Osteoblast (primary cell): ENCODE results near the gene IFFO2. TPM values are rescaled to one million over a fixed set of nuclear protein-coding genes. Genes with fewer than 3 reads are reported as not detected.

Experiments
- DNase-seq: peaks from one replicate; pipeline ENCODE4 v3.0.0; 2011; ENCODE audit warnings: low spot score, mixed read lengths; ENCODE audit not compliant: insufficient read length; ENCODE audit errors: missing footprints
- H2AFZ ChIP-seq: 2 replicates; pipeline ENCODE4 v1.6.0; 2011; ENCODE audit warnings: mild to moderate bottlenecking, low read length
- H3K27ac ChIP-seq: 2 replicates; pipeline ENCODE4 v1.5.1; 2011; ENCODE audit warnings: mild to moderate bottlenecking, low read depth, low read length, moderate library complexity
- H3K27me3 ChIP-seq: 2 replicates; pipeline ENCODE4 v1.6.0; 2012; ENCODE audit warnings: mild to moderate bottlenecking, control low read depth, inconsistent platforms, low read length, moderate library complexity; ENCODE audit not compliant: insufficient read depth
- H3K36me3 ChIP-seq: 2 replicates; pipeline ENCODE4 v1.5.1; 2011; ENCODE audit warnings: mild to moderate bottlenecking, low read length, control low read depth, moderate library complexity; ENCODE audit not compliant: insufficient read depth
- H3K4me1 ChIP-seq: 2 replicates; pipeline ENCODE4 v1.5.1; 2011; ENCODE audit warnings: mild to moderate bottlenecking, low read length, control low read depth, moderate library complexity; ENCODE audit not compliant: insufficient read depth
- H3K4me2 ChIP-seq: 2 replicates; pipeline ENCODE4 v1.6.0; 2011; ENCODE audit warnings: mild to moderate bottlenecking, low read length; ENCODE audit not compliant: insufficient read depth
- H3K4me3 ChIP-seq: fragments of 200-600 bp; sonication (generic); 3 replicates; pipeline ENCODE4 v1.5.1; 2012; ENCODE audit warnings: mild to moderate bottlenecking, low read length, inconsistent platforms; ENCODE audit not compliant: insufficient read depth
- H3K79me2 ChIP-seq: 2 replicates; pipeline ENCODE4 v1.6.0; 2012; ENCODE audit warnings: mild to moderate bottlenecking, low read length, control low read depth, inconsistent platforms; ENCODE audit not compliant: insufficient read depth
- H3K9me3 ChIP-seq: 2 replicates; pipeline ENCODE4 v1.5.1; 2011; ENCODE audit warnings: low read depth, low read length, control low read depth
- H4K20me1 ChIP-seq: 2 replicates; pipeline ENCODE4 v1.6.0; 2012; ENCODE audit warnings: mild to moderate bottlenecking, low read length, control low read depth; ENCODE audit not compliant: insufficient read depth
- CTCF ChIP-seq: IDR thresholded peaks from 2 replicates; pipeline ENCODE4 v1.5.1; 2011; ENCODE audit warnings: mild to moderate bottlenecking, low read depth, low read length, moderate library complexity; ENCODE audit errors: extremely low read depth
- total RNA-seq: library from RNA; depleted of rRNA; stranded (reverse); fragments of >200 nt; gene quantifications from 2 replicates; pipeline ENCODE4 v1.2.3, GENCODE V29; 2012

The IFFO2 gene
- total RNA-seq, 1 donor = 10.9 TPM

- Histone ChIP-seq H4K20me1 (peaks cover 44% of the 10 kb centered on the region), H3K27me3 (no peaks in the 10 kb centered on the region), H3K4me3 (no peak overlapping the region), H3K27ac (no peak overlapping the region), H2AFZ (no peak overlapping the region), H3K4me2 (no peak overlapping the region), H3K79me2 (peaks cover 85% of the 10 kb centered on the region), H3K9me3 (no peaks in the 10 kb centered on the region), H3K36me3 (no peaks in the 10 kb centered on the region), H3K4me1 (peaks cover 46% of the 10 kb centered on the region)
- DNase-seq = peak; percentile 59
- no peak for TF ChIP-seq CTCF
These were observed 28.1 kb downstream of the IFFO2 start for GRCh38 chr1:18928406-18928805.

GRCh38 chr1:18927654-18928272 lies 28.7 kb downstream of the IFFO2 start:
- peaks cover 85% of the 10 kb centered on the region for H3K79me2 ChIP-seq
- peaks cover 45% of the 10 kb centered on the region for H4K20me1 ChIP-seq
- peak; percentile 89 for DNase-seq

DNA sequence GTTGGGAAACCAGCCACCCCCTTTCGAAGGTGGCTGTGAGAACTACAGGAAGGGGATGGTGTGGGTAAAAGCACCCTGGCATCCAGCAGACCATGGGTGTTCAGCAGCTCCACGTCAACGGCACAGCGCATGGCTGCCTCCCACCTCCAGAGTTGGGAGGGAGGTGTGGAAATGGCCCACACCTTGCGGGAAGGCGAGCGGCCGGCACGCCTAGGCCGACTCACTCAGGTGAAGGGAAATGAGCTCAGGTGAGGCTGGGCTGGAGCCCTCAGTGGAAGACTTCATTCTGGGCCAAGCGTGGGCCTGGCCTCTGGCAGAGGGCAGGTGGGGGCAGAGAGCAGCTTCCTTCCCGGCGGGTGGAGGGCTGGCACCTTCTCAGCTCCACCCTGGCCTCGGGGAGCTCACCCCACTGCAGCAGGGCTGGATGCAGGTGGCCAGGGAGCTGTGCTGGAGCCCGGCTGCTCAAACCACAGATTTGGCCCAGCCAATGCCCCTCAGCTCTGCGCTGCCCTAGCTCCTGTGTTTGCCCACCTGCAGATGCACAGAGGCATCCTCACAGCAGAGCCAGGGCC lies 29.3 kb downstream of the IFFO2 start:
- H4K20me1 ChIP-seq = peaks cover 40% of the 10 kb centered on the region
- peaks cover 59% of the 10 kb centered on the region for H3K4me1 ChIP-seq
- peak; percentile 80 for DNase-seq
- no peaks in the 10 kb centered on the region for H3K27me3 ChIP-seq
- peak overlapping the region; percentile 91 for H3K27ac ChIP-seq
- no peaks in the 10 kb centered on the region for H3K36me3 ChIP-seq
- peak overlapping the region; percentile 26 for H3K4me3 ChIP-seq
- H3K79me2 ChIP-seq = peaks cover 82% of the 10 kb centered on the region
- no peaks in the 10 kb centered on the region for H3K9me3 ChIP-seq
- peak overlapping the region; percentile 44 for H2AFZ ChIP-seq
- H3K4me2 ChIP-seq = peak overlapping the region; percentile 64
- no peak for TF ChIP-seq CTCF

More at GRCh38 chr1:18927654-18928272, 28.7 kb downstream of the IFFO2 start:
- Histone ChIP-seq H2AFZ (no peak overlapping the region), H3K36me3 (no peaks in the 10 kb centered on the region), H3K4me1 (peaks cover 53% of the 10 kb centered on the region), H3K4me3 (no peak overlapping the region), H3K27ac (peak overlapping the region; percentile 91), H3K27me3 (no peaks in the 10 kb centered on the region), H3K4me2 (peak overlapping the region; percentile 8), H3K9me3 (no peaks in the 10 kb centered on the region)
- TF ChIP-seq CTCF = no peak

- Histone ChIP-seq H3K9me3 (no peaks in the 10 kb centered on the region), H3K4me3 (peak overlapping the region; percentile 34), H3K4me1 (peaks cover 64% of the 10 kb centered on the region), H2AFZ (peak overlapping the region; percentile 76), H3K27ac (peak overlapping the region; percentile 91), H3K36me3 (no peaks in the 10 kb centered on the region), H3K27me3 (no peaks in the 10 kb centered on the region), H4K20me1 (peaks cover 40% of the 10 kb centered on the region), H3K79me2 (peaks cover 82% of the 10 kb centered on the region), H3K4me2 (peak overlapping the region; percentile 64)
- no peak for TF ChIP-seq CTCF
- DNase-seq = peak; percentile 99
These were observed 30.0 kb downstream of the IFFO2 start for GRCh38 chr1:18926315-18927081.
